Measurements from ENCODE around the gene GADD45G. TPM values are rescaled to one million over a fixed set of nuclear protein-coding genes. Genes with fewer than 3 reads are reported as not detected.

The GADD45G gene
- total and polyA plus RNA-seq, 2 of the 8 experiments (the other 6 are each of a cell fraction or from before 2014, with no cell fraction given): 7.0 to 11.4 TPM

DNA sequence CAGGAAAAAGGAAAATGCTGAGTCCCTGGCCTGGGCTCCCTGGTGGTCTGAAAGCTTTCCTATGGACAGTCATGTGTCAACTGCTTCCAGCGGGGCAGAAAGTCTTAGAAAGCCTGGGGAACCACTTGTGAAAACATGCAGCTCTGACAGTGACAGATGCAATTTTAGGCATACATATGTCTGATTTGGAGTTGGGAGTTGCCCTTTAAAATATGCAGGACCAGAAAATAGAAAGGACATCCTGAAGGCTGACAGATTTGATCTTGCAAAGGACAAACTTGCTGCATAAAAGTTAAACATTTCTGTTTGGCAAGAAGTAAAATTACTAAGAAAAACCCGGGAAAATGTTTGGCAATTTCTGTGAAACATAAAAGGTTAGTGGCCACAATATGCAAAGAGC lies 23.8 kb downstream of the GADD45G start:
- Histone ChIP-seq H4K8ac (ENCODE audit: extremely low read depth, insufficient read depth, low read length) (no peak overlapping the region), H3K4ac (replicated peaks; ENCODE audit: insufficient read length, low read depth, low read length) (no peak overlapping the region), H2AK5ac (ENCODE audit: low read depth, low read length) (no peak overlapping the region), H2BK120ac (replicated peaks; ENCODE audit: low read depth, low read length) (no peak overlapping the region), H3K4me2 (ENCODE audit: insufficient read depth in 1 of 2, low read depth in 2 of 2, low read length in 2 of 2) (no peak overlapping the region), H2BK15ac (ENCODE audit: low read length) (no peak overlapping the region), H3K14ac (ENCODE audit: insufficient read length) (no peak overlapping the region), H2BK20ac (ENCODE audit: low read length) (no peak overlapping the region), H3K4me3 (ENCODE audit: extremely low read depth in 1 of 4, insufficient read depth in 2 of 4, low read depth in 3 of 4, low read length in 4 of 4) (no peak overlapping the region), H2BK5ac (ENCODE audit: low read depth, low read length) (no peak overlapping the region), H3K23me2 (ENCODE audit: low read depth, low read length) (no peaks in the 10 kb centered on the region), H4K20me1 (replicated peaks in 1 of 2; ENCODE audit: control insufficient read depth in 1 of 2, insufficient read depth in 2 of 2, low read length in 2 of 2) (no peaks in the 10 kb centered on the region), H3K23ac (ENCODE audit: insufficient read length) (no peak overlapping the region), H2BK12ac (ENCODE audit: low read depth, low read length) (no peak overlapping the region), H3K79me1 (ENCODE audit: low read depth, low read length) (no peaks in the 10 kb centered on the region), H3K9me3 (ENCODE audit: insufficient read depth in 2 of 2, low read depth in 1 of 2, low read length in 1 of 2) (no peaks in the 10 kb centered on the region), H3K27ac (ENCODE audit: low read depth, low read length) (no peak overlapping the region), H3K36me3 (ENCODE audit: control insufficient read depth in 2 of 4, insufficient read depth in 4 of 4, low read length in 3 of 4) (no peaks in the 10 kb centered on the region), H3K4me1 (replicated peaks in 1 of 4; ENCODE audit: control insufficient read depth in 3 of 4, insufficient read depth in 4 of 4, low read length in 3 of 4) (peaks cover 0 to 3% (median 0%) of the 10 kb centered on the region in 4 experiments; a peak in 2 of 7 replicates), H3K79me2 (ENCODE audit: control insufficient read depth in 1 of 2, insufficient read depth in 2 of 2, low read length in 2 of 2) (no peaks in the 10 kb centered on the region), H3K9ac (replicated peaks in 1 of 4; ENCODE audit: extremely low read depth in 1 of 4, low read depth in 3 of 4, low read length in 3 of 4) (no peak overlapping the region), H4K91ac (replicated peaks; ENCODE audit: insufficient read length, low read length) (no peak overlapping the region), H4K5ac (ENCODE audit: insufficient read length, low read depth, low read length) (no peak overlapping the region), H3K56ac (replicated peaks; ENCODE audit: insufficient read length, low read depth, low read length) (no peak overlapping the region), H3K27me3 (replicated peaks in 1 of 4; ENCODE audit: control insufficient read depth in 3 of 4, extremely low read depth in 1 of 4, insufficient read depth in 3 of 4, low read length in 3 of 4) (peaks cover 0 to 2% (median 0%) of the 10 kb centered on the region in 4 experiments; a peak in 4 of 7 replicates), H2AFZ (ENCODE audit: low read length) (no peak overlapping the region), H3K18ac (ENCODE audit: extremely low read depth, low read length) (no peak overlapping the region)
- ChIA-PET CTCF (ENCODE audit: partially characterized antibody) (interaction anchor here (0.8 to 3.9 kb wide), 6 partner anchors 9 to 284 kb away, joined by 3 to 15 read pairs (median 6); no protein-coding TSS in a partner anchor), POLR2A (ENCODE audit: partially characterized antibody) (interaction anchor here (1.2 to 1.6 kb wide), 3 partner anchors 17 to 25 kb away, joined by 3 to 4 read pairs (median 3); partner anchors contain the start of gene GADD45G)
- DNase-seq (ENCODE audit: low read depth in 1 of 2, low spot score in 2 of 2) (no peak), FAIRE-seq (no peak)
- TF ChIP-seq CREB1 (IDR thresholded peaks at IDR 0.05) (no peak), KDM4A (IDR thresholded peaks at IDR 0.05; ENCODE audit: low read depth, low read length, severe bottlenecking) (no peak), RAD21 (IDR thresholded peaks at IDR 0.05 in 1 of 2, conservative IDR thresholded peaks at IDR 0.05 in 1 of 2; ENCODE audit: low read depth in 2 of 2, low read length in 2 of 2) (no peak)
- WGBS, 2 experiments (ENCODE audit: extremely low coverage in 1 of 2, insufficient coverage in 1 of 2, insufficient read length in 1 of 2, insufficient replicate concordance in 2 of 2, low coverage in 1 of 2, low lambda C conversion rate in 2 of 2, missing lambda C conversion rate in 1 of 2): 79% methylated on average over 2 of the region's 2 CpGs; no CpG with 5 or more reads in 1 of the 2 experiments
